ENCODE measurements around the gene ABI1.

GRCh38 chr10:26909753-26910152, 49.0 kb upstream of the ABI1 start:
- TF ChIP-seq EP300 (IDR thresholded peaks at IDR 0.05; ENCODE audit: low read depth) (no peak), POLR2A (IDR thresholded peaks at IDR 0.05) (no peak), CTCF (IDR thresholded peaks at IDR 0.05) (no peak)

All from transverse colon (tissue), 3 donors.